HUDEP-2 (cell line): ENCODE measurements around the gene CPNE1.

Experiments used
- DNase-seq, 76 experiments: peaks; one replicate each; lab custom pipeline; 2025; ENCODE audit not compliant: unreplicated experiment in 76 of 76; lab: John Stamatoyannopoulos, UW

Gene CPNE1

GRCh38 chr20:35576816-35577215, 87.9 kb downstream of the CPNE1 start:
- DNase-seq: no peak
